Ovary (tissue), 3 donors: ENCODE data around the gene EPHB6.

Source experiments
- EP300 ChIP-seq: sonication (generic); formaldehyde crosslinking; IDR thresholded peaks from one replicate; pipeline ENCODE4 v1.6.1; 2017; ENCODE audit warnings: antibody characterized with exemption
- POLR2A ChIP-seq: fragments of 450-650 bp; IDR thresholded peaks from one replicate; pipeline ENCODE4 v1.6.1; 2017; ENCODE audit warnings: antibody characterized with exemption, mild to moderate bottlenecking, moderate library complexity
- TF ChIP-seq, protein P1 (sequence below), 3 donors: fragments of 450-650 bp in 2 of 3; fragments of 200-600 bp in 1 of 3; IDR thresholded peaks; one replicate each; pipeline versions ENCODE4 v1.5.1 to v1.8.0; 2016 to 2022; ENCODE audit warnings: antibody characterized with exemption in 3 of 3, mild to moderate bottlenecking in 1 of 3
- donor health status: DM: no; HTN: no; CAD: no.

DNA sequence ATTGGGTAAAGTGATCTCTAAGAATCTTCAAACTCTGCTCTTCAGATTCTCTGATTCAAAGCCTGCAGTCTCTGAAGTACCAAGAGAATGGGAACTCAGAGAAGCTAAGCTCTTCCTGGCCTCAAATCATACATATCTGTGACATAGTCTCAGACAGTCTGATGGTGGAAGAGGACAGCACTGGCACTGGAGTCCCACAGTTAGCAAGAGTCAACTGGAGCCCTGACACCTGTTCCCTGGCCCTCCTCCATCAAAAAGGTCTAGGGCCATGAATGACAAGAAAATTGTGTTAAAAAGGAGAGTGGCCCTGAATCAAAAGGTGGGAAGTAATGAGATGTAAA is 46.4 kb upstream of the EPHB6 start:
- TF ChIP-seq, protein P1, sequence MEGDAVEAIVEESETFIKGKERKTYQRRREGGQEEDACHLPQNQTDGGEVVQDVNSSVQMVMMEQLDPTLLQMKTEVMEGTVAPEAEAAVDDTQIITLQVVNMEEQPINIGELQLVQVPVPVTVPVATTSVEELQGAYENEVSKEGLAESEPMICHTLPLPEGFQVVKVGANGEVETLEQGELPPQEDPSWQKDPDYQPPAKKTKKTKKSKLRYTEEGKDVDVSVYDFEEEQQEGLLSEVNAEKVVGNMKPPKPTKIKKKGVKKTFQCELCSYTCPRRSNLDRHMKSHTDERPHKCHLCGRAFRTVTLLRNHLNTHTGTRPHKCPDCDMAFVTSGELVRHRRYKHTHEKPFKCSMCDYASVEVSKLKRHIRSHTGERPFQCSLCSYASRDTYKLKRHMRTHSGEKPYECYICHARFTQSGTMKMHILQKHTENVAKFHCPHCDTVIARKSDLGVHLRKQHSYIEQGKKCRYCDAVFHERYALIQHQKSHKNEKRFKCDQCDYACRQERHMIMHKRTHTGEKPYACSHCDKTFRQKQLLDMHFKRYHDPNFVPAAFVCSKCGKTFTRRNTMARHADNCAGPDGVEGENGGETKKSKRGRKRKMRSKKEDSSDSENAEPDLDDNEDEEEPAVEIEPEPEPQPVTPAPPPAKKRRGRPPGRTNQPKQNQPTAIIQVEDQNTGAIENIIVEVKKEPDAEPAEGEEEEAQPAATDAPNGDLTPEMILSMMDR (IDR thresholded peaks at IDR 0.05): no peak
- TF ChIP-seq POLR2A (no peak), EP300 (no peak)
